ENCODE measurements around the gene SORCS2.

SORCS2 gene

DNA sequence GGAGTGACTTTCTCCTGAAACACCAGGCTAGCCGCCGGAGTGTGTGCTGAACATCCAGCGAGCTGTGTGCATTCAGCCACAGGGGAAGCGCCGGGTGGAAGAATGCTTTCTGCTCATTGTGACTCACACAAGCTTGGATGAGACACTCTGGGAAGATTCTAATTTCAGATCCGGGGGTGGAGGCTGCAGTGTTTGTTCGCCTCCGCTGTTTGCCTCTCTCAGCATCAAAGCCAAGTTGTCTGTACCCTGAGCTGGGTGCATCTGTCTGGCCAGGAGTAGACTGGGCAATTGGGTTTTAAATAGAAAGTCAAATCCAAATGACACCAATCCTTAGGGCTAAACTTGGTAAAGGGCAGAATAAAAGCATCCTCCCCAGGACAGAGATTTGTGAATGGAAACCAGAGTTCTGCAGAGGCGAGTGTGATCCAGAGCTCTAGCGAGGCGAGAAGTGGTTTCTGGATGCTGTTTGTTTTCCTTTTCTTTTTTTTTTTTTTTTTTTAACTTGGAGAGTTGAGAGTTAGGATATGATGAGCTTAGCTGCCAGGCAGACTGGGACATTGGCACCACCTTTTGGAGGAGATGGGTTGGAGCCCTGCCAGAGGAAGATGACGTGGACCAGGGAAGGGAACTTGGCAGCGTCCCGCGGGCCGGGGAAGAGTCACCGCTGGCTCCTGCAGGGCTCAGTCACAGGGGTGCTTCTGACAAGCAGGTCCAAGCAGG is 438.4 kb downstream of the SORCS2 start:
- H3K4me3 ChIP-seq (ENCODE audit: low read length): no peak overlapping the region
- no peaks in the 10 kb centered on the region for H3K36me3 ChIP-seq (replicated peaks; ENCODE audit: low read depth, low read length)
- H3K79me2 ChIP-seq (ENCODE audit: low read length): no peaks in the 10 kb centered on the region
- no peaks in the 10 kb centered on the region for H3K27me3 ChIP-seq (ENCODE audit: low read depth, low read length)
- H3K27ac ChIP-seq (ENCODE audit: low read length): no peak overlapping the region
- no peak overlapping the region for H3K9ac ChIP-seq (ENCODE audit: low read length)
- no peaks in the 10 kb centered on the region for H3K9me3 ChIP-seq (ENCODE audit: insufficient read depth, low read length)
- H2AFZ ChIP-seq (ENCODE audit: low read depth, low read length): no peak overlapping the region
- no peaks in the 10 kb centered on the region for H3K4me1 ChIP-seq (ENCODE audit: low read length)
- no peak overlapping the region for H3K4me2 ChIP-seq (ENCODE audit: low read length)
- TF ChIP-seq EZH2phosphoT487 (IDR thresholded peaks at IDR 0.05; ENCODE audit: low read depth): no peak
- no peak for TF ChIP-seq CTCF (IDR thresholded peaks at IDR 0.05; ENCODE audit: low read depth, low read length)
- no peaks in the 10 kb centered on the region for H4K20me1 ChIP-seq (ENCODE audit: insufficient read depth, low read length)

- H3K9me3 ChIP-seq (ENCODE audit: insufficient read depth, low read length): no peaks in the 10 kb centered on the region
- TF ChIP-seq CTCF (IDR thresholded peaks at IDR 0.05; ENCODE audit: low read depth, low read length) (no peak), EZH2phosphoT487 (IDR thresholded peaks at IDR 0.05; ENCODE audit: low read depth) (no peak)
- no peak overlapping the region for H2AFZ ChIP-seq (ENCODE audit: low read depth, low read length)
- no peaks in the 10 kb centered on the region for H3K27me3 ChIP-seq (ENCODE audit: low read depth, low read length)
- no peaks in the 10 kb centered on the region for H3K79me2 ChIP-seq (ENCODE audit: low read length)
- H3K27ac ChIP-seq (ENCODE audit: low read length): no peak overlapping the region
- H4K20me1 ChIP-seq (ENCODE audit: insufficient read depth, low read length): no peaks in the 10 kb centered on the region
- H3K4me1 ChIP-seq (ENCODE audit: low read length): no peaks in the 10 kb centered on the region
- H3K9ac ChIP-seq (ENCODE audit: low read length): no peak overlapping the region
- no peaks in the 10 kb centered on the region for H3K36me3 ChIP-seq (replicated peaks; ENCODE audit: low read depth, low read length)
- H3K4me3 ChIP-seq (ENCODE audit: low read length): no peak overlapping the region
- H3K4me2 ChIP-seq (ENCODE audit: low read length): no peak overlapping the region
These were observed 439.1 kb downstream of the SORCS2 start for GRCh38 chr4:7631288-7632014.

- H2AFZ ChIP-seq (ENCODE audit: low read depth, low read length): no peak overlapping the region
- H3K36me3 ChIP-seq (replicated peaks; ENCODE audit: low read depth, low read length): no peaks in the 10 kb centered on the region
- H3K27ac ChIP-seq (ENCODE audit: low read length): no peak overlapping the region
- TF ChIP-seq CTCF (IDR thresholded peaks at IDR 0.05; ENCODE audit: low read depth, low read length) (no peak), EZH2phosphoT487 (IDR thresholded peaks at IDR 0.05; ENCODE audit: low read depth) (no peak)
- H3K4me2 ChIP-seq (ENCODE audit: low read length): no peak overlapping the region
- H3K4me3 ChIP-seq (ENCODE audit: low read length): no peak overlapping the region
- H3K4me1 ChIP-seq (ENCODE audit: low read length): no peaks in the 10 kb centered on the region
- H3K27me3 ChIP-seq (ENCODE audit: low read depth, low read length): no peaks in the 10 kb centered on the region
- H4K20me1 ChIP-seq (ENCODE audit: insufficient read depth, low read length): no peaks in the 10 kb centered on the region
- no peak overlapping the region for H3K9ac ChIP-seq (ENCODE audit: low read length)
- H3K79me2 ChIP-seq (ENCODE audit: low read length): no peaks in the 10 kb centered on the region
- H3K9me3 ChIP-seq (ENCODE audit: insufficient read depth, low read length): no peaks in the 10 kb centered on the region
These were observed 440.0 kb downstream of the SORCS2 start for GRCh38 chr4:7632341-7632740.

GRCh38 chr4:7632971-7633370 is 440.6 kb downstream of the SORCS2 start:
- H4K20me1 ChIP-seq (ENCODE audit: insufficient read depth, low read length): no peaks in the 10 kb centered on the region
- TF ChIP-seq CTCF (IDR thresholded peaks at IDR 0.05; ENCODE audit: low read depth, low read length) (no peak), EZH2phosphoT487 (IDR thresholded peaks at IDR 0.05; ENCODE audit: low read depth) (no peak)

More at GRCh38 chr4:7632971-7633370, 440.6 kb downstream of the SORCS2 start:
- no peak overlapping the region for H2AFZ ChIP-seq (ENCODE audit: low read depth, low read length)
- no peaks in the 10 kb centered on the region for H3K36me3 ChIP-seq (replicated peaks; ENCODE audit: low read depth, low read length)
- no peaks in the 10 kb centered on the region for H3K79me2 ChIP-seq (ENCODE audit: low read length)
- H3K27ac ChIP-seq (ENCODE audit: low read length): no peak overlapping the region
- H3K4me2 ChIP-seq (ENCODE audit: low read length): no peak overlapping the region
- H3K9ac ChIP-seq (ENCODE audit: low read length): no peak overlapping the region
- H3K4me3 ChIP-seq (ENCODE audit: low read length): no peak overlapping the region
- no peaks in the 10 kb centered on the region for H3K4me1 ChIP-seq (ENCODE audit: low read length)
- no peaks in the 10 kb centered on the region for H3K27me3 ChIP-seq (ENCODE audit: low read depth, low read length)
- no peaks in the 10 kb centered on the region for H3K9me3 ChIP-seq (ENCODE audit: insufficient read depth, low read length)
